HG02981 (cell line): Measurements from ENCODE around the gene ATOH8.

ENCODE experiments used
- ATAC-seq: cut with Tn5 transposase; IDR thresholded peaks from one replicate; pipeline ENCODE4 v1.9.1; 2021; ENCODE audit warnings: mild to moderate bottlenecking, moderate library complexity; ENCODE audit not compliant: unreplicated experiment

The ATOH8 gene

GRCh38 chr2:85797921-85798320, 44.1 kb downstream of the ATOH8 start:
- no peak for ATAC-seq

GRCh38 chr2:85799215-85799956, 45.6 kb downstream of the ATOH8 start:
- no peak for ATAC-seq

GRCh38 chr2:85800586-85800985, 46.8 kb downstream of the ATOH8 start:
- ATAC-seq: no peak

- ATAC-seq: no peak
These were observed 48.1 kb downstream of the ATOH8 start for GRCh38 chr2:85801871-85802270.

GRCh38 chr2:85802354-85803103, 48.7 kb downstream of the ATOH8 start:
- ATAC-seq: no peak

GRCh38 chr2:85803704-85804425, 50.1 kb downstream of the ATOH8 start:
- ATAC-seq: no peak

DNA sequence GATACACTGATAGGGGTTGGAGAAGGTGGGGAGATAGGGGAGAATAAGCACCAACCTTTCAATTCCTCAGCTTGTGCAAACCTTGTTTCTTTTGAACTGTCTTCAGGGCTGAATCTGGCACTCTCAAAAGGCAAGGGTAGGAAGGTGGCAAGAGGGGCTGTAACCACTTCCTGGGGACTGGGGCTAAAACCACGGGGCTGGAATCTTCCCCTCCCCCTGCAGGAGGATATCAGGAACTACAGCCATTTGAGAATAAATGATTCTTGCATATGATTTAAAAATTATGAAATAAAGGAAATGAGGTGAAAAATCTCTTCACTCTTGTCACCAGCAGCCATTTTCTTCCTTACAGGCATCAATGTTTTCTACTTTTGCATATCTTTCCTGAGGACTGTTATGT, 50.8 kb downstream of the ATOH8 start:
- no peak for ATAC-seq

DNA sequence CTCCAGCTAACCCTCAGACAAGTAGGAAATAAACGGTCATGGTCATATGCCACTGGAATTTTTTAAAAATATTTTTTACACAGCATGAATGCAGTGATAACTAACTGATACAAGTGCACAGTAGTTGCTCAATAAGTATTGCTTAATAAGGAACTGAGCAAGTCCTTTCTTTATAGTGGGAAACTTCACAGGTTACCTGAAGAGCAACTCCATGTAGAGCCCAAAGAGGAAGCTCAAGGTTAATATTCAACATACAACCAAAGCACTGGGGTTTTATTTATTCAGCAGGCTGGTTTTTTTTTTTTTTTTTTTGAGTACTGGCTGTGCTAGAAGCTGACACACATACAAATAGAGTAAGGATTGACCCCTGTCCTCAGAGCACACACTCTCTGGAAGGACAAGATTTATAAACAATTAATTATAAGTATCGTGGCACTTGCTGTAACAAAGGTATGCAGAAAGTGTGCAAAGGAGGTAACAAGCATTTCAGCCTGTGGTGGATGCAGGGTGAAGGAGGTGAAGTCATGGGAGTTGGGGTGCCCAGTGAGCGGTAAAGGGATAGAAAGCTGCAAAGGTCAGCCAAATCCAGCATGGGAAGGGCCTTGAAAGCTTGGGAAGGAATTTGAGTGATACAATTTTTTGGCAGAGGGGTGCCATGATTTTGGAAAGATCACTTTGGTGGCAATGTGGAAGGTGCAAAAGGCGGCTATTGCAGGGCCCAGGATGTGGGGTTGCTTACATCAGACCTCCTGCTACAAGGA, 52.7 kb downstream of the ATOH8 start:
- no peak for ATAC-seq

DNA sequence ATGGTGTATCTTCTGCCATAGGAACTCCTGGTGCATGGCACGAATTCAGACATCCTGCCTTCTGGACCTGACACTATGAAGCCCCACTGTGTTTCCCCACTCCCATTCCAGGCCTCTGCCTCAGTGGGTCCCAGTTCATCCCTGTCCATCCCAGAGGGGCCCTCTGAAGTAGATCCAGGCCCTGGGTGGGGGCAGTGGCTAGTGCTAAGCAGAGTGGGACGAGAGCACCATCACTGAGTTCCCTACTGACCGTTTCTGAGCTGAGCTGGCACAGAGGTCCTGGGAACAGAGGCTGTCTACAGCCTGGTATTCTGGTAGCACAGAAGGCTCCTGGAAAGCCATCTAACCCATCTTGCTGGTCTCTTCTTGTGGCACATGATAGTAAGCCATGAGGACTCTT, 54.0 kb downstream of the ATOH8 start:
- ATAC-seq: no peak

GRCh38 chr2:85810371-85811179, 56.8 kb downstream of the ATOH8 start:
- no peak for ATAC-seq

GRCh38 chr2:85811180-85812093, 57.6 kb downstream of the ATOH8 start:
- ATAC-seq: no peak

DNA sequence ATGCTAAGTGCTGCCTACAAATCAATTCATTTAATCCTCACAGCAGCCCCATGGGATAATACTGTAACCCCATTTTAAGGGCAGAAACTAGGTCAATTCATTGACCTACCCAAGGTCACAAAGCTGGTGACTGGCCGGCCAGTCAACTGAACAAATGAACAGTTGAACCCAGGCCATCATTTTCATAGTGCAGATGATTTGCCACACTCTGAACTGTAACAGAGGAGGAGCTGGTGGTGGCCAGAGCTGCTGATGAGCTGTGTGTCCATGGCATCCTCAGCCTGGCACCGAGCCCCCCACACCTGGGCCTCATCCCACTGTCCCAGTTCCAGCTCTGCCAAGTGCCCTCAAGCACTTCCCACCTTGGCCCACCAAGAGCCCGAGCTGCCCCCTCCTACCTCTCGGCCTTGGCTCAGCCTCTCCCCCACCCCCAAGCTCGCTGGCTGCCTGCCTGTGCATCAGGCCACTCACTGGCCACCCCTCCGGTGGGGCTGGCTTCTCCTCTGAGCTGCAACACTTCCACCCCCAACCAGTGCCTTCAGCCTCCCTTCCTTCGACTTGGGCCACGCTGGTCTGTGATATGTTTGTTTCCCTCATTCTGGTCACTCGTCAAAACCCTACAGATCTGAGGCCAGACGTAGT, 58.4 kb downstream of the ATOH8 start:
- no peak for ATAC-seq

GRCh38 chr2:85813211-85813981, 59.6 kb downstream of the ATOH8 start:
- no peak for ATAC-seq

- ATAC-seq: peak; percentile 81
These were observed 60.4 kb downstream of the ATOH8 start for GRCh38 chr2:85813982-85814801.

DNA sequence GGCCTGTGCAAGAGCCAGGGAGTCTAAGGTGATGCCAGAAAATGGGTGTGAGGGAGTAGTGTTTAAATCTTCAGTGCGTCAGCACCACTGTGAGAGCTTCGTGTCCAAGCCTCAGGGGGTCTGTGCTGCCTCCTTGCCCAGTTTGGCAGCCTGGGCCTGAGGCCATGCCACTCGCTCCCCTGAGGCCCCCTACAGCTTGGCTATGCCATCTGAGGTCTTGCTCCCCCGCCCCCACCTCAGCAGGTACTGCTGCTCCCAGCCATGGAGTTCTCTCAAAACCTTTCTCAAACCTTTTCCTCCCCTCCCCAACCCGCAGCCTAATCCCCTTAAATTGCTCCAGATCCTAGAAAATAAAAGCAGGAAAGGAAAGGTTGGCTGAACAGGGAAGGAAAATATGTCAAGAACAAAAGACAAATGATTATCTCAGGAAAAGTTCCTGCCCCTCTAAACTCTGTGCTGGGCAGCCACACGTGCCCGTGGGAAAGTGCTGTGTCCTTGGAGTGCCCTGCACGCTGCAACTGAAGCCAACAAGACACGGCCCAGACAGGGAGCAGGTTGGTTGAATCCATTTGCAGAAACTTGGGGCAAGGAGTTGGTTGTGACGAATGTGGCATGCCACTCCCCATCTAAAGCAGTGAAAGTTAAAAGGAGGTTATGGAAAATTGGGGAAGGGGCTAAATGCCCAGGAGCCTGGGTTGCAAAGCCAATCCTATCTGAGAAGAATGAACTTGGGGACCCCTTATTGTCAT, 61.2 kb downstream of the ATOH8 start:
- ATAC-seq: no peak

DNA sequence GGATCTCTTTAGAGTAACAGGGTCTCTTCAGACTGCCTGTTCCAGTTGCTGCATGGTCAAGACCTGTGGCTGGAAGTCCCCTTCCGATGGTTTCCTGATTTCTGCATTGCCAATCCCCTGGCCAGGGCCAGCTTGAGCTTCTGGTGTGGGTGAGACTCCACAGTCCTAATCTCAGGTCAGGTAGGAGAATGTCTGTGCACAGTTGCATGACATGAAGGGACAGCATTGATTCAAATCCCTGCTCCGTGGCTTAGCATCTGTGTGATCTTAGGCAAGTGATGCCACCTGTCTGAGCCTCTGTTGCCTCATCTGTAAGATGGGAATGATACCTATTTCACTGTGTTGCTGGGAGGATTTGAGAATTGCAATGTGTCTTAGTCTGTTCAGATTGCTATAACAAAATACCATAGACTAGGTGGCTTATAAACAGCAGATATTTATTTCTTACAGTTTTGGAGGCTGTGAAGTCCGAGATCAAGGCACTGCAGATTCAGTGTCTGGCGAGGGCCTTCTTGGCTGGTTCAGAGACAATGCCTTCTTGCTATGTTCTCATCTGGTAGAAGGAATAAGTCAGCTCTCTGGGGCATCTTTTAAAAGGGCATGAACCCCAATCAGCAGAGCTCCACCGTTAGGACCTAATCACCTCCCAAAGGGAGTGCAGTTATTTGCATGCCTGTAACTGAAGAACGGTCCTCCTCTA, 66.2 kb downstream of the ATOH8 start:
- ATAC-seq: no peak
